ENCODE measurements around the gene PIK3C2G.
"Not testable (repeated sequence)": the region's sequence is repeated elsewhere in the genome, so short reads cannot be mapped to it uniquely, and the experiment has no call there.

PIK3C2G gene

GRCh38 chr12:18254081-18254480 is 7.2 kb upstream of the PIK3C2G start:
- FAIRE-seq (no peak), DNase-seq (ENCODE audit: insufficient read length, low spot score) (no peak)
- no peak for TF ChIP-seq SPI1 (IDR thresholded peaks at IDR 0.05; ENCODE audit: low read depth, low read length)
- no peak for TF ChIP-seq POLR2A (IDR thresholded peaks at IDR 0.05; ENCODE audit: low read depth, low read length)
- TF ChIP-seq PAX5 (IDR thresholded peaks at IDR 0.05; ENCODE audit: insufficient read depth, low read length, severe bottlenecking), result no peak
- no peak for TF ChIP-seq POLR2AphosphoS5 (IDR thresholded peaks at IDR 0.05; ENCODE audit: low read depth, low read length)
- no peak for TF ChIP-seq TAF1 (IDR thresholded peaks at IDR 0.05; ENCODE audit: low read depth, low read length)
- no peak for TF ChIP-seq POU2F2 (IDR thresholded peaks at IDR 0.05; ENCODE audit: low read depth, low read length)

GRCh38 chr12:18255004-18255403 is 6.3 kb upstream of the PIK3C2G start:
- not testable (repeated sequence) for FAIRE-seq; DNase-seq (ENCODE audit: insufficient read length, low spot score)

GRCh38 chr12:18257251-18257650 is 4.1 kb upstream of the PIK3C2G start:
- DNase-seq (ENCODE audit: insufficient read length, low spot score) (no peak), FAIRE-seq (no peak)
- no peak for TF ChIP-seq PAX5 (IDR thresholded peaks at IDR 0.05; ENCODE audit: insufficient read depth, low read length, severe bottlenecking)
- no peak for TF ChIP-seq POLR2A (IDR thresholded peaks at IDR 0.05; ENCODE audit: low read depth, low read length)
- TF ChIP-seq SPI1 (IDR thresholded peaks at IDR 0.05; ENCODE audit: low read depth, low read length), result no peak
- no peak for TF ChIP-seq TAF1 (IDR thresholded peaks at IDR 0.05; ENCODE audit: low read depth, low read length)
- no peak for TF ChIP-seq POU2F2 (IDR thresholded peaks at IDR 0.05; ENCODE audit: low read depth, low read length)
- no peak for TF ChIP-seq POLR2AphosphoS5 (IDR thresholded peaks at IDR 0.05; ENCODE audit: low read depth, low read length)

GRCh38 chr12:18258929-18259328 is 2.4 kb upstream of the PIK3C2G start:
- no peak for TF ChIP-seq POLR2AphosphoS5 (IDR thresholded peaks at IDR 0.05; ENCODE audit: low read depth, low read length)
- no peak for TF ChIP-seq POLR2A (IDR thresholded peaks at IDR 0.05; ENCODE audit: low read depth, low read length)
- TF ChIP-seq TAF1 (IDR thresholded peaks at IDR 0.05; ENCODE audit: low read depth, low read length), result no peak
- TF ChIP-seq SPI1 (IDR thresholded peaks at IDR 0.05; ENCODE audit: low read depth, low read length), result no peak
- TF ChIP-seq POU2F2 (IDR thresholded peaks at IDR 0.05; ENCODE audit: low read depth, low read length), result no peak
- TF ChIP-seq PAX5 (IDR thresholded peaks at IDR 0.05; ENCODE audit: insufficient read depth, low read length, severe bottlenecking), result no peak
- no peak for DNase-seq (ENCODE audit: insufficient read length, low spot score)
- FAIRE-seq, result no peak

- TF ChIP-seq PAX5 (IDR thresholded peaks at IDR 0.05; ENCODE audit: insufficient read depth, low read length, severe bottlenecking) (no peak), SPI1 (IDR thresholded peaks at IDR 0.05; ENCODE audit: low read depth, low read length) (no peak), POU2F2 (IDR thresholded peaks at IDR 0.05; ENCODE audit: low read depth, low read length) (no peak), POLR2AphosphoS5 (IDR thresholded peaks at IDR 0.05; ENCODE audit: low read depth, low read length) (no peak), TAF1 (IDR thresholded peaks at IDR 0.05; ENCODE audit: low read depth, low read length) (no peak), POLR2A (IDR thresholded peaks at IDR 0.05; ENCODE audit: low read depth, low read length) (no peak)
- DNase-seq (ENCODE audit: insufficient read length, low spot score) (no peak), FAIRE-seq (no peak)
These were observed 1.2 kb upstream of the PIK3C2G start for GRCh38 chr12:18259906-18260682.

- DNase-seq (ENCODE audit: insufficient read length, low spot score) (no peak), FAIRE-seq (no peak)
- TF ChIP-seq TAF1 (IDR thresholded peaks at IDR 0.05; ENCODE audit: low read depth, low read length), result no peak
- TF ChIP-seq POLR2AphosphoS5 (IDR thresholded peaks at IDR 0.05; ENCODE audit: low read depth, low read length), result no peak
- TF ChIP-seq PAX5 (IDR thresholded peaks at IDR 0.05; ENCODE audit: insufficient read depth, low read length, severe bottlenecking), result no peak
- no peak for TF ChIP-seq POU2F2 (IDR thresholded peaks at IDR 0.05; ENCODE audit: low read depth, low read length)
- TF ChIP-seq SPI1 (IDR thresholded peaks at IDR 0.05; ENCODE audit: low read depth, low read length), result no peak
- TF ChIP-seq POLR2A (IDR thresholded peaks at IDR 0.05; ENCODE audit: low read depth, low read length), result no peak
These were observed 588 bp downstream of the PIK3C2G start for GRCh38 chr12:18261906-18262305.

- TF ChIP-seq TAF1 (IDR thresholded peaks at IDR 0.05; ENCODE audit: low read depth, low read length), result no peak
- no peak for TF ChIP-seq POU2F2 (IDR thresholded peaks at IDR 0.05; ENCODE audit: low read depth, low read length)
- no peak for TF ChIP-seq POLR2A (IDR thresholded peaks at IDR 0.05; ENCODE audit: low read depth, low read length)
- TF ChIP-seq SPI1 (IDR thresholded peaks at IDR 0.05; ENCODE audit: low read depth, low read length), result no peak
- no peak for TF ChIP-seq PAX5 (IDR thresholded peaks at IDR 0.05; ENCODE audit: insufficient read depth, low read length, severe bottlenecking)
- TF ChIP-seq POLR2AphosphoS5 (IDR thresholded peaks at IDR 0.05; ENCODE audit: low read depth, low read length), result no peak
- DNase-seq (ENCODE audit: insufficient read length, low spot score) (no peak), FAIRE-seq (no peak)
These were observed 1.2 kb downstream of the PIK3C2G start for GRCh38 chr12:18262514-18262913.

GRCh38 chr12:18264581-18265075 is 3.3 kb downstream of the PIK3C2G start:
- DNase-seq (ENCODE audit: insufficient read length, low spot score), result no peak
- no peak for TF ChIP-seq POLR2A (IDR thresholded peaks at IDR 0.05; ENCODE audit: low read depth, low read length)
- no peak for TF ChIP-seq PAX5 (IDR thresholded peaks at IDR 0.05; ENCODE audit: insufficient read depth, low read length, severe bottlenecking)
- TF ChIP-seq POLR2AphosphoS5 (IDR thresholded peaks at IDR 0.05; ENCODE audit: low read depth, low read length), result no peak
- no peak for TF ChIP-seq SPI1 (IDR thresholded peaks at IDR 0.05; ENCODE audit: low read depth, low read length)
- TF ChIP-seq POU2F2 (IDR thresholded peaks at IDR 0.05; ENCODE audit: low read depth, low read length), result no peak
- no peak for TF ChIP-seq TAF1 (IDR thresholded peaks at IDR 0.05; ENCODE audit: low read depth, low read length)
- no peak for FAIRE-seq

GRCh38 chr12:18267427-18268099 is 6.2 kb downstream of the PIK3C2G start:
- FAIRE-seq (no peak), DNase-seq (ENCODE audit: insufficient read length, low spot score) (no peak)

More at GRCh38 chr12:18267427-18268099, 6.2 kb downstream of the PIK3C2G start:
- no peak for TF ChIP-seq POU2F2 (IDR thresholded peaks at IDR 0.05; ENCODE audit: low read depth, low read length)
- TF ChIP-seq POLR2AphosphoS5 (IDR thresholded peaks at IDR 0.05; ENCODE audit: low read depth, low read length), result no peak
- no peak for TF ChIP-seq SPI1 (IDR thresholded peaks at IDR 0.05; ENCODE audit: low read depth, low read length)
- TF ChIP-seq PAX5 (IDR thresholded peaks at IDR 0.05; ENCODE audit: insufficient read depth, low read length, severe bottlenecking), result no peak

Measured in GM12891 (cell line).